Thyroid gland (tissue), 4 donors: ENCODE results near the gene KCNMA1. TPM values are rescaled to one million over a fixed set of nuclear protein-coding genes. Genes with fewer than 3 reads are reported as not detected.

Source experiments
- DNase-seq, 2 donors: peaks; one replicate each; pipeline ENCODE4 v3.0.0-alpha.2; 2019
- H3K27ac ChIP-seq, 3 donors: fragments of 200-600 bp; sonication (generic); 1 replicate in 2 of 3; 2 replicates in 1 of 3; pipeline ENCODE4 v1.5.1; 2016 to 2019; ENCODE audit warnings: mild to moderate bottlenecking in 1 of 3, moderate library complexity in 1 of 3
- H3K27me3 ChIP-seq: fragments of 200-600 bp; sonication (generic); one replicate; pipeline ENCODE4 v1.5.1; 2019
- H3K36me3 ChIP-seq, 2 donors: fragments of 200-600 bp; sonication (generic); one replicate each; pipeline ENCODE4 v1.5.1; 2016 to 2019
- H3K4me1 ChIP-seq, 2 donors: fragments of 200-600 bp; sonication (generic); one replicate each; pipeline ENCODE4 v1.5.1; 2017 to 2019
- H3K4me3 ChIP-seq, 3 donors: fragments of 200-600 bp; sonication (generic); replicated peaks in 1 of 3; 1 replicate in 2 of 3; 2 replicates in 1 of 3; pipeline ENCODE4 v1.5.1; 2016; ENCODE audit warnings: mild to moderate bottlenecking in 1 of 3
- H3K9me3 ChIP-seq: fragments of 200-600 bp; sonication (generic); one replicate; pipeline ENCODE4 v1.5.1; 2017
- POLR2A ChIP-seq, 2 donors: fragments of 450-650 bp; IDR thresholded peaks; one replicate each; pipeline ENCODE4 v1.6.1; 2017; ENCODE audit warnings: antibody characterized with exemption in 2 of 2, mild to moderate bottlenecking in 2 of 2, moderate library complexity in 1 of 2
- WGBS, 2 donors: methylation state at CpG; one replicate each; pipeline ENCODE4 v1.1.5; 2017; 5-methylcytosine and 5-hydroxymethylcytosine counted together
- intact Hi-C: fragments of 100-400 bp; cut with DNase I; formaldehyde crosslinking; loops from one replicate; pipeline ENCODE4 v1.15.1; 2023
- total RNA-seq, 4 donors: library from RNA; depleted of rRNA; stranded (reverse); fragments of >200 nt; gene quantifications; one replicate each; pipeline ENCODE4 v1.2.3, GENCODE V29; 2016
- TF ChIP-seq, protein P1 (sequence below), 6 experiments: fragments of 200-600 bp in 3 of 6; fragments of 450-650 bp in 3 of 6; sonication (generic) in 3 of 6; IDR thresholded peaks; one replicate each; pipeline ENCODE4 v1.5.1; 2016 to 2019; ENCODE audit warnings: antibody characterized with exemption in 6 of 6, mild to moderate bottlenecking in 2 of 6, inconsistent platforms in 1 of 6, moderate library complexity in 1 of 6

KCNMA1 gene
- total RNA-seq, 4 donors from 2014 or later = 2.5 to 5.1 (median 3.6) TPM

DNA sequence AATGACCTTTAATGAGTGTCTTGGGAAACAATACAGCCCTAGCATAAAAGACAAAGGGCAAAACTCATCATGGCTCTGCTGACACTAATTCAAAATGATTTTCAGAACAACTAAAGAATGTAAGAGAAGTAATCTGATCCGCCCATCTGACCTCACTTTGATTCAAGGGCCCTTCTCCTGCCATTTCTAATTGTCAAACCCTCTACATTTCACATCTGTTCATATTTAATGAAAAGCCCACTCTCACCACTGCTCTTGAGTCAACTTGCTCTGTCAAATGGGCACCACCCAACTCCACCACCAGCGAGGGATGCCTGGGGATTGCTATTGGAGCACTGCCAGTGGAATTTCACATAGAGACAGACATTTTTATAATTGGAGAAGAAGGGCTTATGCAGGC lies 639.2 kb downstream of the KCNMA1 start:
- Histone ChIP-seq H3K27ac (no peak overlapping the region), H3K9me3 (no peaks in the 10 kb centered on the region), H3K4me1 (no peaks in the 10 kb centered on the region), H3K36me3 (no peaks in the 10 kb centered on the region), H3K27me3 (no peaks in the 10 kb centered on the region), H3K4me3 (no peak overlapping the region)
- DNase-seq = no peak
- TF ChIP-seq POLR2A (IDR thresholded peaks at IDR 0.05) = no peak
- TF ChIP-seq, protein P1, sequence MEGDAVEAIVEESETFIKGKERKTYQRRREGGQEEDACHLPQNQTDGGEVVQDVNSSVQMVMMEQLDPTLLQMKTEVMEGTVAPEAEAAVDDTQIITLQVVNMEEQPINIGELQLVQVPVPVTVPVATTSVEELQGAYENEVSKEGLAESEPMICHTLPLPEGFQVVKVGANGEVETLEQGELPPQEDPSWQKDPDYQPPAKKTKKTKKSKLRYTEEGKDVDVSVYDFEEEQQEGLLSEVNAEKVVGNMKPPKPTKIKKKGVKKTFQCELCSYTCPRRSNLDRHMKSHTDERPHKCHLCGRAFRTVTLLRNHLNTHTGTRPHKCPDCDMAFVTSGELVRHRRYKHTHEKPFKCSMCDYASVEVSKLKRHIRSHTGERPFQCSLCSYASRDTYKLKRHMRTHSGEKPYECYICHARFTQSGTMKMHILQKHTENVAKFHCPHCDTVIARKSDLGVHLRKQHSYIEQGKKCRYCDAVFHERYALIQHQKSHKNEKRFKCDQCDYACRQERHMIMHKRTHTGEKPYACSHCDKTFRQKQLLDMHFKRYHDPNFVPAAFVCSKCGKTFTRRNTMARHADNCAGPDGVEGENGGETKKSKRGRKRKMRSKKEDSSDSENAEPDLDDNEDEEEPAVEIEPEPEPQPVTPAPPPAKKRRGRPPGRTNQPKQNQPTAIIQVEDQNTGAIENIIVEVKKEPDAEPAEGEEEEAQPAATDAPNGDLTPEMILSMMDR (IDR thresholded peaks at IDR 0.05) = no peak
- 62 to 80% methylated on average over 2 of the region's 2 CpGs for WGBS, 2 donors
- intact Hi-C loops = no loop called here

DNA sequence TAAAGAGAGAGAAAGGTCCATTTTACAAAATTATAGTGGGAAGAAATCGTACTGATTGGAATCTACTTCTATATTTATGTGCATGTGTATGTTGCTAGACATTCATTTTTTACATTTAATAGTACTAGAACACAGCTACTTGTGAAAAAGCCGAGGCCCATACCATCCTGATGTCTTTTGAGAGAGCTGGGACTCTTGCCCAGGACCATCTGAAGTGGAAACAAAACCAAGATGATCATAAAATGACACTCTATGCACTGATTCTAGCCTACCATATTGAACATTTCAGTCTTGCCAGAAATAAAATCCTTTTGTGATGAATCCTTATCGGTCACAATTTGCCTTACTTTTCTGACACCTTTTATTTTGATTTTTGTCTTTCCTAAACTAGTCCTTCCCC lies 640.0 kb downstream of the KCNMA1 start:
- Histone ChIP-seq H3K27me3 (no peaks in the 10 kb centered on the region), H3K36me3 (no peaks in the 10 kb centered on the region), H3K27ac (no peak overlapping the region), H3K4me1 (no peaks in the 10 kb centered on the region), H3K9me3 (no peaks in the 10 kb centered on the region), H3K4me3 (no peak overlapping the region)
- intact Hi-C loops = no loop called here
- no peak for DNase-seq
- TF ChIP-seq, protein P1 (IDR thresholded peaks at IDR 0.05) = no peak
- no peak for TF ChIP-seq POLR2A (IDR thresholded peaks at IDR 0.05)
- 92 to 93% methylated on average over 3 of the region's 3 CpGs for WGBS, 2 donors

DNA sequence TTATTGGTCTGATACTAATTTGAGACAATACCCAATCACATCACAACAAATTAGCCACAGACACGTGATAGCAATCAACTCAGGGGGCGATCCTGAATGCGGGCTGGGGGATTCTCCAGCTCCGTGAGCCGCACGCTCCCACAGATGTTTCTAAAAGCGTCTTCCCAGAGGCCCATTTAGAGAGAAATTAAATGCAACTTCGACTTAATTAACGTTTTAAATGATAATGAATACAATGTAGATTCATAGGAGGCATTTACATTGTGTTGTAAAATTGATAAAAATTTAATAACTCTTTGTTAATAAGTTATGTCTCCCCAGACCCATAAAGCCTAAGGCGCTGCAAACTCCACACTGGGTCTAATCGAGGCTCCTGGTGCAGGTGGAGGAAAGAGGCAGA lies 642.6 kb downstream of the KCNMA1 start:
- TF ChIP-seq, protein P1 (IDR thresholded peaks at IDR 0.05) = no peak
- TF ChIP-seq POLR2A (IDR thresholded peaks at IDR 0.05) = no peak
- intact Hi-C loops = no loop called here
- no peak for DNase-seq
- Histone ChIP-seq H3K36me3 (no peaks in the 10 kb centered on the region), H3K27ac (no peak overlapping the region), H3K4me1 (no peaks in the 10 kb centered on the region), H3K9me3 (no peaks in the 10 kb centered on the region), H3K4me3 (no peak overlapping the region), H3K27me3 (no peaks in the 10 kb centered on the region)
- 93 to 96% methylated on average over 11 of the region's 11 CpGs for WGBS, 2 donors

DNA sequence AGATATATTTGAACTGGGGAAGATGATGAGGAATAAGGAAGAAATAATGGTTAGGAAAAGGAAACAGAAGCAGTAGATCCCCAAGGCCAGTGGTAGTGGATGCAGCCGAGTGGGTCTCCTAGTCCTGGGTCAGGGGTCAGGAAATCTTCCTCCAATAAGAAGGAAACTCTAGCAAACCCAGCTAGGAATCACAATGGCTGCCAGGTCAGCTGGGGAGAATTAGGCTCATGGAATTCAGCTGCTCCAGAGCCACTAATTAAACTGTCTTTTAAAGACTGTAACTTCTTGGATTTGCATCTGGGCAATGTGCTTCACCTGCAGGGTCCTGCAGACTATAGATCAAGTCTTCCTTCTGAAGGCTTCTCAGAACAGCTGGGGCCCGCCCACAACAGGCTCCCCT lies 644.4 kb downstream of the KCNMA1 start:
- no peak for TF ChIP-seq POLR2A (IDR thresholded peaks at IDR 0.05)
- TF ChIP-seq, protein P1 (IDR thresholded peaks at IDR 0.05) = no peak
- WGBS, 2 donors = 71 to 84% methylated on average over 2 of the region's 2 CpGs
- intact Hi-C loops = no loop called here
- no peaks in the 10 kb centered on the region for H3K4me1 ChIP-seq
- DNase-seq = no peak
- no peak overlapping the region for H3K4me3 ChIP-seq
- H3K36me3 ChIP-seq = no peaks in the 10 kb centered on the region
- H3K9me3 ChIP-seq = no peaks in the 10 kb centered on the region
- no peaks in the 10 kb centered on the region for H3K27me3 ChIP-seq
- no peak overlapping the region for H3K27ac ChIP-seq

DNA sequence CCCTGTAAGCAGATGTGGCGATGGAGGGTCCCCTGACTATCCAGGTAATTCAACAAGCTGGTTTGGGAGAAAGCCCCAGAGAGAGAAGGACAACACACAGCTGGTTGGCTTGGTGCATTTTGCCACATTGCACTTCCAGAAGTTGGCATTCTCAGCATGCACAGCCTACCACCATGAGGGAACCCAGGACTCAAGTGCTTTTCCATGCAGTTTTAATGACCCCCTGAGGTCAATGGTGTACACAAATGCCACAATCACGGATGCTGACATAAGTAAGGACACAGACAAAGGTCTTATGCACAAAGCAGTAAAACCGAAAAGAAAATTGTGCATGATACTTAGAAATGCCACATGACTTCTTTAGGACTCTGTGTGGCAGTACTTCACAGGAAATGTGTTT lies 645.1 kb downstream of the KCNMA1 start:
- H3K4me1 ChIP-seq = no peaks in the 10 kb centered on the region
- intact Hi-C loops = no loop called here
- no peaks in the 10 kb centered on the region for H3K36me3 ChIP-seq
- no peak overlapping the region for H3K27ac ChIP-seq
- no peak overlapping the region for H3K4me3 ChIP-seq
- DNase-seq = no peak
- no peaks in the 10 kb centered on the region for H3K27me3 ChIP-seq
- WGBS, 2 donors = 69 to 81% methylated on average over 3 of the region's 3 CpGs
- no peaks in the 10 kb centered on the region for H3K9me3 ChIP-seq
- TF ChIP-seq, protein P1 (IDR thresholded peaks at IDR 0.05) = no peak
- TF ChIP-seq POLR2A (IDR thresholded peaks at IDR 0.05) = no peak
